Measurements from ENCODE around the gene ZNF532.

DNA sequence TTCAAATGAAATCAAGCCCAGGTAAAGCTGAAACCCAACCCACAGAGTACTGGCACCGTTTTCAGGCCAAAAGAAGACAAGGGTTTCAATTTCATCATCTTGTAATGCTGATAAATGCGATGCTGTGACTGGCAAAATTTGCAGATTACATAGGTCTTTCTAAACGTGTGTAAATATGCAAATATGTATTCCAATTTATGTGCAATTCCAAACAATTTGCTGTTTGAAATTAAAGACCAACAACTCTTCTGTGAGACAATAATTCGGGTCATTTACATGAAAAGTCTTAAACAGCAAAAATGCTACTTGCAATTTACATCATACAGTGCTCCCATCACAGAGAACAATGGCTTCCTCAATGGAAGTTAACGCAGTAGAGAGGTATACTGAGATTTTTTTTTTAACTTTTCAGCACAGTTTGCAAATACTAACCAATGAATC lies 2.8 kb upstream of the ZNF532 start:
- TF ChIP-seq, protein P1, sequence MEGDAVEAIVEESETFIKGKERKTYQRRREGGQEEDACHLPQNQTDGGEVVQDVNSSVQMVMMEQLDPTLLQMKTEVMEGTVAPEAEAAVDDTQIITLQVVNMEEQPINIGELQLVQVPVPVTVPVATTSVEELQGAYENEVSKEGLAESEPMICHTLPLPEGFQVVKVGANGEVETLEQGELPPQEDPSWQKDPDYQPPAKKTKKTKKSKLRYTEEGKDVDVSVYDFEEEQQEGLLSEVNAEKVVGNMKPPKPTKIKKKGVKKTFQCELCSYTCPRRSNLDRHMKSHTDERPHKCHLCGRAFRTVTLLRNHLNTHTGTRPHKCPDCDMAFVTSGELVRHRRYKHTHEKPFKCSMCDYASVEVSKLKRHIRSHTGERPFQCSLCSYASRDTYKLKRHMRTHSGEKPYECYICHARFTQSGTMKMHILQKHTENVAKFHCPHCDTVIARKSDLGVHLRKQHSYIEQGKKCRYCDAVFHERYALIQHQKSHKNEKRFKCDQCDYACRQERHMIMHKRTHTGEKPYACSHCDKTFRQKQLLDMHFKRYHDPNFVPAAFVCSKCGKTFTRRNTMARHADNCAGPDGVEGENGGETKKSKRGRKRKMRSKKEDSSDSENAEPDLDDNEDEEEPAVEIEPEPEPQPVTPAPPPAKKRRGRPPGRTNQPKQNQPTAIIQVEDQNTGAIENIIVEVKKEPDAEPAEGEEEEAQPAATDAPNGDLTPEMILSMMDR (IDR thresholded peaks at IDR 0.05): no peak
- no peak for TF ChIP-seq POLR2A (IDR thresholded peaks at IDR 0.05)
